LNCaP clone FGC (cell line): ENCODE measurements around the gene CASP7.

Experiments
- DNase-seq: peaks from one replicate; pipeline ENCODE4 v3.0.0-alpha.2; 2011; ENCODE audit warnings: low read depth
- H3K4me3 ChIP-seq: 2 replicates; pipeline ENCODE4 v1.5.1; 2011; ENCODE audit warnings: mild to moderate bottlenecking, low read depth, low read length, control low read depth
- TF ChIP-seq, protein P1 (sequence below): IDR thresholded peaks from 2 replicates; pipeline ENCODE4 v1.5.1; 2012; ENCODE audit warnings: mild to moderate bottlenecking; ENCODE audit not compliant: control insufficient read depth, insufficient read depth; ENCODE audit errors: extremely low read depth

CASP7 gene

DNA sequence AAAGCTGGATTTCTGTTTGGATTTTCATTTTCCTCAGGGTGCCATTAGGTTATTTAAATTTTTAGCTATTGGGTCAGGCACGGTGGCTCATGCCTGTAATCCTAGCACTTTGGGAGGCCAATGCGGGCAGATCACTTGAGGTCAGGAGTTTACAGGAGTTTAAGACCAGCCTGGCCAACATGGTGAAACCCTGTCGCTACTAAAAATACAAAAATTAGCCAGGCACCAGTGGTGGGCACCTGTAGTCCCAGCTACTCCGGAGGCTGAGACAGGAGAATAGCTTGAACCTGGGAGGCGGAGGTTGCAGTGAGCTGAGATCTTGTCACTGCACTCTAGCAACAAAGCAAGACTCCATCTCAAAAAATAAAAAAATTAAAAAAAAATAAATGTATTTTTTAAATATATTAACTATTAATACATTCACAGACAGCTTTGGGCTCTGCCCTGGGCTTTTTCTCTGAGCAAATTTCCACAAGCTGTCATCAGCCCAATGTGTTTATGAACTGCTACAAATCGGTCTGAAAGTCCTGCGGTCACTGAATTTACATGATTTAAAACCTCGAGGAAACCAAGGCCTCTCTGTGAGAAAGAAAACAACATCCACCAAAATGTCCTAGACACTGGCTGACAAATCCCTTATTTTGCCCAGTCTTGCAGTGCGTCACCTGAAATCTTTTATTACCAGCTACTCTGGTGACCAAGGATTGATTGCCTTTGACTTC lies 52.6 kb downstream of the CASP7 start:
- H3K4me3 ChIP-seq = no peak overlapping the region
- TF ChIP-seq, protein P1, sequence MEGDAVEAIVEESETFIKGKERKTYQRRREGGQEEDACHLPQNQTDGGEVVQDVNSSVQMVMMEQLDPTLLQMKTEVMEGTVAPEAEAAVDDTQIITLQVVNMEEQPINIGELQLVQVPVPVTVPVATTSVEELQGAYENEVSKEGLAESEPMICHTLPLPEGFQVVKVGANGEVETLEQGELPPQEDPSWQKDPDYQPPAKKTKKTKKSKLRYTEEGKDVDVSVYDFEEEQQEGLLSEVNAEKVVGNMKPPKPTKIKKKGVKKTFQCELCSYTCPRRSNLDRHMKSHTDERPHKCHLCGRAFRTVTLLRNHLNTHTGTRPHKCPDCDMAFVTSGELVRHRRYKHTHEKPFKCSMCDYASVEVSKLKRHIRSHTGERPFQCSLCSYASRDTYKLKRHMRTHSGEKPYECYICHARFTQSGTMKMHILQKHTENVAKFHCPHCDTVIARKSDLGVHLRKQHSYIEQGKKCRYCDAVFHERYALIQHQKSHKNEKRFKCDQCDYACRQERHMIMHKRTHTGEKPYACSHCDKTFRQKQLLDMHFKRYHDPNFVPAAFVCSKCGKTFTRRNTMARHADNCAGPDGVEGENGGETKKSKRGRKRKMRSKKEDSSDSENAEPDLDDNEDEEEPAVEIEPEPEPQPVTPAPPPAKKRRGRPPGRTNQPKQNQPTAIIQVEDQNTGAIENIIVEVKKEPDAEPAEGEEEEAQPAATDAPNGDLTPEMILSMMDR = no peak
- DNase-seq = no peak

- no peak overlapping the region for H3K4me3 ChIP-seq
- no peak for DNase-seq
- TF ChIP-seq, protein P1 = no peak
Observed at GRCh38 chr10:113732966-113733365, 53.3 kb downstream of the CASP7 start.

GRCh38 chr10:113733635-113734034 lies 53.9 kb downstream of the CASP7 start:
- TF ChIP-seq, protein P1 = no peak
- H3K4me3 ChIP-seq = no peak overlapping the region
- no peak for DNase-seq

- peak; percentile 52 for DNase-seq
- TF ChIP-seq, protein P1 = peak; percentile 65
- no peak overlapping the region for H3K4me3 ChIP-seq
Observed at GRCh38 chr10:113735913-113736312, 56.2 kb downstream of the CASP7 start.

- TF ChIP-seq, protein P1 = no peak
- no peak overlapping the region for H3K4me3 ChIP-seq
- no peak for DNase-seq
Observed at GRCh38 chr10:113736576-113736975, 56.9 kb downstream of the CASP7 start.

DNA sequence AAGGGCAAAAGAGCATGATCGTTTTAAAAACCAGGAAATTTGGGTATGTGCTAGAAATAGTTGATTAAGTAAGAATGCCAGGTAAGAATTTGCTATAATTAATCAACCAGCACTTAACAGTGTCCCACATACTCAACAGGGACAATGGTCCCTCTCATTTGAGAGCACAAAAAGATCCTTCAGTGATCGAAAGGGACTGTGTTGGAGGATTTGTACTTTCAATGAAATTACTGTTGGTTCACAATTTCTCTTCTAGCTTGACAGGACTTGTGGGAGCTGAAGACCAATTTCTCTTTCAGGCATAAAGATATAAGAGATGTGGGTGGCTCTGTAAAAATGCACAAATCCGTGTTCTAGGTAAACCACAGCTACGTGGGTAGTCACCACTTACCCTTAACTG lies 59.3 kb downstream of the CASP7 start:
- no peak for DNase-seq
- TF ChIP-seq, protein P1 = no peak
- no peak overlapping the region for H3K4me3 ChIP-seq

GRCh38 chr10:113739577-113739976 lies 59.9 kb downstream of the CASP7 start:
- no peak overlapping the region for H3K4me3 ChIP-seq
- no peak for DNase-seq
- TF ChIP-seq, protein P1 = no peak
